Adrenal gland (tissue), 5 donors: Measurements from ENCODE around the gene CLEC6A.

ENCODE experiments used
- CTCF ChIP-seq, 6 experiments: fragments of 450-650 bp in 4 of 6; fragments of 200-600 bp in 2 of 6; sonication (generic) in 1 of 6; IDR thresholded peaks; 1 replicate in 5 of 6; 2 replicates in 1 of 6; pipeline versions ENCODE4 v1.5.1 to v1.8.0; 2016 to 2021; ENCODE audit warnings: antibody characterized with exemption in 6 of 6, mild to moderate bottlenecking in 2 of 6, moderate library complexity in 1 of 6
- POLR2A ChIP-seq, 2 donors: fragments of 450-650 bp; IDR thresholded peaks; one replicate each; pipeline ENCODE4 v1.6.1; 2017; ENCODE audit warnings: antibody characterized with exemption in 2 of 2, mild to moderate bottlenecking in 2 of 2, moderate library complexity in 1 of 2
- donor health status: DM: no; HTN: no; CAD: no.

- TF ChIP-seq CTCF (IDR thresholded peaks at IDR 0.05) = no peak
- TF ChIP-seq POLR2A (IDR thresholded peaks at IDR 0.05) = no peak
These were observed 26.9 kb downstream of the CLEC6A start for GRCh38 chr12:8482571-8483061.
